WI38 (cell line): ENCODE data around the gene DKK3.

Source experiments
- H3K4me3 ChIP-seq: 2 replicates; pipeline ENCODE4 v1.5.1; 2011; ENCODE audit warnings: low read depth, mild to moderate bottlenecking, control low read depth, low read length
- CTCF ChIP-seq: IDR thresholded peaks from 2 replicates; pipeline ENCODE4 v1.5.1; 2012; ENCODE audit warnings: low read depth, mild to moderate bottlenecking, control low read depth, low read length

The DKK3 gene

GRCh38 chr11:11969380-11970215, 38.8 kb downstream of the DKK3 start:
- no peak for TF ChIP-seq CTCF
- H3K4me3 ChIP-seq: no peak overlapping the region

GRCh38 chr11:11968511-11969280, 39.7 kb downstream of the DKK3 start:
- no peak for TF ChIP-seq CTCF
- no peak overlapping the region for H3K4me3 ChIP-seq

- TF ChIP-seq CTCF: no peak
- H3K4me3 ChIP-seq: no peak overlapping the region
These were observed 40.5 kb downstream of the DKK3 start for GRCh38 chr11:11967669-11968510.

GRCh38 chr11:11966826-11967668, 41.4 kb downstream of the DKK3 start:
- H3K4me3 ChIP-seq: no peak overlapping the region
- peak; percentile 88 for TF ChIP-seq CTCF

GRCh38 chr11:11966354-11966741, 42.1 kb downstream of the DKK3 start:
- no peak overlapping the region for H3K4me3 ChIP-seq
- TF ChIP-seq CTCF: no peak

GRCh38 chr11:11965656-11966353, 42.6 kb downstream of the DKK3 start:
- TF ChIP-seq CTCF: no peak

More at GRCh38 chr11:11965656-11966353, 42.6 kb downstream of the DKK3 start:
- no peak overlapping the region for H3K4me3 ChIP-seq
